H1 (cell line): ENCODE results near the gene MYBL2. TPM values are rescaled to one million over a fixed set of nuclear protein-coding genes. Genes with fewer than 3 reads are reported as not detected.

ENCODE experiments used
- CTCF ChIA-PET: fragments of 300-600 bp; sonication (Branson Sonifier 250); formaldehyde crosslinking; loops from one replicate; lab custom pipeline; 2021; ENCODE audit not compliant: partially characterized antibody; lab: Charles Lee
- POLR2A ChIA-PET: fragments of 300-600 bp; sonication (Branson Sonifier 250); formaldehyde crosslinking; loops from one replicate; lab custom pipeline; 2021; ENCODE audit warnings: inconsistent platforms; ENCODE audit not compliant: partially characterized antibody; lab: Charles Lee
- DNase-seq, 2 experiments: peaks; one replicate each; pipeline versions ENCODE4 v3.0.0 to v3.0.0-alpha.2; 2010 to 2022; ENCODE audit warnings: low spot score in 2 of 2, low read depth in 1 of 2, mixed read lengths in 1 of 2
- FAIRE-seq: peaks from 2 replicates; lab custom pipeline; 2011; peaks lifted over from hg19 to GRCh38; lab: Jason Lieb, UNC
- H2AFZ ChIP-seq: 2 replicates; pipeline ENCODE4 v1.8.1; 2012; ENCODE audit warnings: low read length, inconsistent platforms
- H2AK5ac ChIP-seq: 2 replicates; pipeline ENCODE4 v1.6.1; 2013; ENCODE audit warnings: low read depth, low read length
- H2BK120ac ChIP-seq: replicated peaks from 2 replicates; pipeline ENCODE3; 2013; ENCODE audit warnings: low read depth, low read length, inconsistent platforms
- H2BK12ac ChIP-seq: 2 replicates; pipeline ENCODE4 v1.6.1; 2013; ENCODE audit warnings: low read depth, low read length
- H2BK15ac ChIP-seq: 2 replicates; pipeline ENCODE4 v1.6.1; 2013; ENCODE audit warnings: low read length
- H2BK20ac ChIP-seq: 2 replicates; pipeline ENCODE4 v1.6.1; 2013; ENCODE audit warnings: low read length
- H2BK5ac ChIP-seq: 2 replicates; pipeline ENCODE4 v1.6.1; 2013; ENCODE audit warnings: low read depth, low read length
- H3K14ac ChIP-seq: 2 replicates; pipeline ENCODE4 v1.6.1; 2013; ENCODE audit warnings: inconsistent platforms; ENCODE audit not compliant: insufficient read length
- H3K18ac ChIP-seq: 2 replicates; pipeline ENCODE4 v1.6.1; 2013; ENCODE audit warnings: low read length; ENCODE audit errors: extremely low read depth
- H3K23ac ChIP-seq: 2 replicates; pipeline ENCODE4 v1.6.1; 2013; ENCODE audit warnings: inconsistent platforms; ENCODE audit not compliant: insufficient read length
- H3K23me2 ChIP-seq: 2 replicates; pipeline ENCODE4 v1.6.1; 2013; ENCODE audit warnings: low read depth, low read length
- H3K27ac ChIP-seq: 2 replicates; pipeline ENCODE4 v1.6.1; 2011; ENCODE audit warnings: low read depth, low read length, inconsistent platforms
- H3K27me3 ChIP-seq, 4 experiments: replicated peaks in 1 of 4; 1 replicate in 1 of 4; 2 replicates in 3 of 4; pipeline versions ENCODE4 v1.6.1 to v1.8.1; 2011 to 2013; ENCODE audit warnings: low read length in 3 of 4, mild to moderate bottlenecking in 3 of 4, inconsistent platforms in 2 of 4, mixed read lengths in 2 of 4, moderate library complexity in 1 of 4; ENCODE audit not compliant: control insufficient read depth in 3 of 4, insufficient read depth in 3 of 4; ENCODE audit errors: extremely low read depth in 1 of 4
- H3K36me3 ChIP-seq, 4 experiments: 2 replicates each; pipeline versions ENCODE4 v1.6.1 to v1.8.1; 2011 to 2013; ENCODE audit warnings: mild to moderate bottlenecking in 4 of 4, low read length in 3 of 4, moderate library complexity in 2 of 4, control low read depth in 1 of 4, inconsistent platforms in 1 of 4; ENCODE audit not compliant: insufficient read depth in 4 of 4, control insufficient read depth in 2 of 4
- H3K4ac ChIP-seq: replicated peaks from 2 replicates; pipeline ENCODE3; 2013; ENCODE audit warnings: low read length, low read depth, mixed read lengths, inconsistent platforms; ENCODE audit not compliant: insufficient read length
- H3K4me1 ChIP-seq, 4 experiments: replicated peaks in 1 of 4; 1 replicate in 1 of 4; 2 replicates in 3 of 4; pipeline versions ENCODE4 v1.6.1 to v1.8.1; 2011 to 2013; ENCODE audit warnings: low read length in 3 of 4, inconsistent platforms in 2 of 4, mixed read lengths in 1 of 4; ENCODE audit not compliant: insufficient read depth in 4 of 4, control insufficient read depth in 3 of 4
- H3K4me2 ChIP-seq, 2 experiments: 2 replicates each; pipeline versions ENCODE4 v1.6.1 to v1.8.1; 2011 to 2013; ENCODE audit warnings: low read depth in 2 of 2, low read length in 2 of 2, control low read depth in 1 of 2, inconsistent platforms in 1 of 2, mild to moderate bottlenecking in 1 of 2; ENCODE audit not compliant: insufficient read depth in 1 of 2
- H3K4me3 ChIP-seq, 4 experiments: fragments of 200-600, 300-600 bp in 1 of 4; sonication (generic), shearing (Covaris generic), sonication (Bioruptor Twin) in 1 of 4; 2 replicates each; pipeline versions ENCODE4 v1.5.1 to v1.8.1; 2011 to 2016; ENCODE audit warnings: low read length in 4 of 4, low read depth in 3 of 4, control low read depth in 2 of 4, inconsistent platforms in 2 of 4, mild to moderate bottlenecking in 2 of 4, mixed read lengths in 1 of 4, moderate library complexity in 1 of 4; ENCODE audit not compliant: insufficient read depth in 2 of 4; ENCODE audit errors: extremely low read depth in 1 of 4
- H3K56ac ChIP-seq: replicated peaks from 2 replicates; pipeline ENCODE3; 2013; ENCODE audit warnings: low read depth, mild to moderate bottlenecking, mixed read lengths, low read length, inconsistent platforms; ENCODE audit not compliant: insufficient read length
- H3K79me1 ChIP-seq: 2 replicates; pipeline ENCODE4 v1.6.1; 2013; ENCODE audit warnings: low read depth, low read length, control low read depth
- H3K79me2 ChIP-seq, 2 experiments: 2 replicates each; pipeline versions ENCODE4 v1.6.1 to v1.8.1; 2012 to 2013; ENCODE audit warnings: low read length in 2 of 2, mild to moderate bottlenecking in 2 of 2, inconsistent platforms in 1 of 2; ENCODE audit not compliant: insufficient read depth in 2 of 2, control insufficient read depth in 1 of 2
- H3K9ac ChIP-seq, 4 experiments: replicated peaks in 1 of 4; 1 replicate in 1 of 4; 2 replicates in 3 of 4; pipeline versions ENCODE4 v1.6.1 to v1.8.1; 2011 to 2013; ENCODE audit warnings: low read depth in 3 of 4, low read length in 3 of 4, control low read depth in 2 of 4, mild to moderate bottlenecking in 2 of 4, moderate library complexity in 2 of 4, inconsistent platforms in 1 of 4; ENCODE audit errors: extremely low read depth in 1 of 4
- H3K9me3 ChIP-seq, 2 experiments: 2 replicates each; pipeline versions ENCODE4 v1.6.1 to v1.8.1; 2012 to 2013; ENCODE audit warnings: mild to moderate bottlenecking in 2 of 2, moderate library complexity in 2 of 2, control low read depth in 1 of 2, inconsistent platforms in 1 of 2, low read depth in 1 of 2, low read length in 1 of 2, mixed read lengths in 1 of 2; ENCODE audit not compliant: insufficient read depth in 2 of 2
- H4K20me1 ChIP-seq, 2 experiments: replicated peaks in 1 of 2; 2 replicates each; pipeline versions ENCODE3 to v1.8.1; 2011 to 2013; ENCODE audit warnings: inconsistent platforms in 2 of 2, low read length in 2 of 2, mild to moderate bottlenecking in 1 of 2; ENCODE audit not compliant: insufficient read depth in 2 of 2, control insufficient read depth in 1 of 2
- H4K5ac ChIP-seq: 2 replicates; pipeline ENCODE4 v1.6.1; 2013; ENCODE audit warnings: low read length, low read depth, mixed read lengths, inconsistent platforms; ENCODE audit not compliant: insufficient read length
- H4K8ac ChIP-seq: 2 replicates; pipeline ENCODE4 v1.8.0; 2013; ENCODE audit warnings: mild to moderate bottlenecking, moderate library complexity, low read length, inconsistent platforms; ENCODE audit not compliant: insufficient read depth; ENCODE audit errors: extremely low read depth
- H4K91ac ChIP-seq: replicated peaks from 2 replicates; pipeline ENCODE3; 2013; ENCODE audit warnings: low read length, mixed read lengths, inconsistent platforms; ENCODE audit not compliant: insufficient read length
- KDM4A ChIP-seq: IDR thresholded peaks from one replicate; pipeline ENCODE4 v1.7.1; 2012; ENCODE audit warnings: low read depth, mild to moderate bottlenecking, moderate library complexity, low read length, inconsistent platforms; ENCODE audit not compliant: severe bottlenecking
- MAFK ChIP-seq: IDR thresholded peaks from 2 replicates; pipeline ENCODE4 v1.6.1; 2012; ENCODE audit warnings: low read depth, mild to moderate bottlenecking, improper control_type of control experiment, low read length
- WGBS, 2 experiments: shearing (Covaris generic) in 1 of 2; methylation state at CpG; one replicate each; pipeline versions ENCODE4 v1.1.6 to v1.1.7; 2013 to 2015; ENCODE audit warnings: low lambda C conversion rate in 2 of 2, mixed read lengths in 2 of 2, inconsistent platforms in 1 of 2, low coverage in 1 of 2, missing lambda C conversion rate in 1 of 2; ENCODE audit not compliant: insufficient replicate concordance in 2 of 2, insufficient coverage in 1 of 2, insufficient read length in 1 of 2; ENCODE audit errors: extremely low coverage in 1 of 2, missing lambda C conversion rate in 1 of 2; 5-methylcytosine and 5-hydroxymethylcytosine counted together
- polyA plus RNA-seq, 7 experiments: library from polyadenylated mRNA; depleted of rRNA in 3 of 7; stranded (reverse) in 5 of 7; unstranded in 2 of 7; fragments of >200 nt in 5 of 7; fragments of 200-250 nt in 2 of 7; gene quantifications; 1 replicate in 5 of 7; 2 replicates in 1 of 7; 4 replicates in 1 of 7; pipeline versions ENCODE4 v1.2.1 to v1.2.3, GENCODE V29; 2011 to 2013; ENCODE audit warnings: missing spikeins in 2 of 7, mixed read lengths in 2 of 7
- total RNA-seq: library from RNA; stranded (reverse); fragmentation: NEBNext Ultra II Directional; extraction: Animal tissue kit (Norgen Biotek cat#: 25700); gene quantifications from 2 replicates; pipeline ENCODE4 v1.2.1, GENCODE V29; 2021

MYBL2 gene
- total and polyA plus RNA-seq, 2 of the 8 experiments (the other 6 are each of a cell fraction or from before 2014, with no cell fraction given): 75.3 to 207 TPM

DNA sequence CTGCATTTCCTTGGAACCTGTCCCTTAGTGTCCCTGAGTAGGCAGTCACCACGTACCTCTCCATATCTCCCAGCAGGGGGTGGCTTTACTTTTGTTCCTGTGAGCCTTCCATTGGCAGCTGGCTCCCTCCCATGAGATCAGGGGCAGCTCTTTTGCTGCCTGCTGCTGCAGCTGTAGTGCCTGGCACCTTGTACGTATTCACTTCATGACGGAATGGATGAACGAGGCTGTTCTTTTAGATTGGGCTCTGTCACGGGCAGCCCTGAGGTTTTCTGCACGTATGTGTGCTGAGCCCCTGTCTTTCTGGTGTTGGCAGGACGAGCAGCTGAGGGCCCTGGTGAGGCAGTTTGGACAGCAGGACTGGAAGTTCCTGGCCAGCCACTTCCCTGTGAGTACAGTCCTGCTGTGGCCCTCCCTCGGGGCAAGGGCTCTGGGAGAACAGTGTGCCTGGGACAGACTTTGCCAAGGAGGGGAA, 14.6 kb downstream of the MYBL2 start:
- Histone ChIP-seq H3K9me3 (no peaks in the 10 kb centered on the region), H2AK5ac (no peak overlapping the region), H3K23me2 (no peaks in the 10 kb centered on the region), H3K23ac (no peak overlapping the region), H2BK12ac (no peak overlapping the region), H3K79me2 (peaks cover 8 to 35% of the 10 kb centered on the region in 2 experiments; a peak in 3 of 4 replicates), H3K4me3 (no peak overlapping the region), H3K4me2 (no peak overlapping the region), H3K4ac (no peak overlapping the region), H3K9ac (no peak overlapping the region), H3K79me1 (peaks cover 19% of the 10 kb centered on the region; the same call in 1 of the 2 replicates), H3K27me3 (no peaks in the 10 kb centered on the region), H3K14ac (no peak overlapping the region), H3K27ac (no peak overlapping the region; the same call in 1 of the 2 replicates), H2AFZ (no peak overlapping the region), H4K20me1 (peaks cover 2 to 15% of the 10 kb centered on the region in 2 experiments), H4K5ac (no peak overlapping the region), H3K18ac (no peak overlapping the region), H3K36me3 (peaks cover 11 to 33% (median 20%) of the 10 kb centered on the region in 4 experiments), H3K56ac (no peak overlapping the region), H4K91ac (no peak overlapping the region), H2BK20ac (no peak overlapping the region), H3K4me1 (no peaks in the 10 kb centered on the region), H2BK120ac (no peak overlapping the region), H2BK5ac (no peak overlapping the region), H4K8ac (no peak overlapping the region; the same call in 1 of the 2 replicates), H2BK15ac (no peak overlapping the region)
- ChIA-PET CTCF (interaction anchor here (0.8 to 1.5 kb wide), 3 partner anchors 11 to 144 kb away, joined by 3 to 5 read pairs (median 3); no protein-coding TSS in a partner anchor), POLR2A (interaction anchor here (1.2 to 4.0 kb wide), 3 partner anchors 11 to 155 kb away, joined by 4 to 15 read pairs (median 5); no protein-coding TSS in a partner anchor)
- WGBS, 2 experiments: 87% methylated on average over 8 of the region's 8 CpGs; no CpG with 5 or more reads in 1 of the 2 experiments
- no peak for DNase-seq
- FAIRE-seq: no peak
- no peak for TF ChIP-seq MAFK
- TF ChIP-seq KDM4A: no peak
